GM12864 (cell line): ENCODE measurements around the gene RAD51AP2.
"Not testable (repeated sequence)": the region's sequence is repeated elsewhere in the genome, so short reads cannot be mapped to it uniquely, and the experiment has no call there.

Experiments
- DNase-seq: peaks from one replicate; pipeline ENCODE4 v3.0.0-alpha.2; 2011; ENCODE audit warnings: low read depth
- H3K4me3 ChIP-seq: 2 replicates; pipeline ENCODE4 v1.5.1; 2011; ENCODE audit warnings: mild to moderate bottlenecking, low read depth, low read length, control low read depth
- TF ChIP-seq, protein P1 (sequence below): IDR thresholded peaks from 2 replicates; pipeline ENCODE4 v1.5.1; 2011; ENCODE audit warnings: low read depth, mild to moderate bottlenecking, moderate library complexity, low read length, control low read depth, inconsistent platforms; ENCODE audit errors: missing control alignments

RAD51AP2 gene

GRCh38 chr2:17519486-17519885, 1.2 kb upstream of the RAD51AP2 start:
- TF ChIP-seq, protein P1, sequence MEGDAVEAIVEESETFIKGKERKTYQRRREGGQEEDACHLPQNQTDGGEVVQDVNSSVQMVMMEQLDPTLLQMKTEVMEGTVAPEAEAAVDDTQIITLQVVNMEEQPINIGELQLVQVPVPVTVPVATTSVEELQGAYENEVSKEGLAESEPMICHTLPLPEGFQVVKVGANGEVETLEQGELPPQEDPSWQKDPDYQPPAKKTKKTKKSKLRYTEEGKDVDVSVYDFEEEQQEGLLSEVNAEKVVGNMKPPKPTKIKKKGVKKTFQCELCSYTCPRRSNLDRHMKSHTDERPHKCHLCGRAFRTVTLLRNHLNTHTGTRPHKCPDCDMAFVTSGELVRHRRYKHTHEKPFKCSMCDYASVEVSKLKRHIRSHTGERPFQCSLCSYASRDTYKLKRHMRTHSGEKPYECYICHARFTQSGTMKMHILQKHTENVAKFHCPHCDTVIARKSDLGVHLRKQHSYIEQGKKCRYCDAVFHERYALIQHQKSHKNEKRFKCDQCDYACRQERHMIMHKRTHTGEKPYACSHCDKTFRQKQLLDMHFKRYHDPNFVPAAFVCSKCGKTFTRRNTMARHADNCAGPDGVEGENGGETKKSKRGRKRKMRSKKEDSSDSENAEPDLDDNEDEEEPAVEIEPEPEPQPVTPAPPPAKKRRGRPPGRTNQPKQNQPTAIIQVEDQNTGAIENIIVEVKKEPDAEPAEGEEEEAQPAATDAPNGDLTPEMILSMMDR = no peak
- DNase-seq = no peak
- H3K4me3 ChIP-seq = no peak overlapping the region

DNA sequence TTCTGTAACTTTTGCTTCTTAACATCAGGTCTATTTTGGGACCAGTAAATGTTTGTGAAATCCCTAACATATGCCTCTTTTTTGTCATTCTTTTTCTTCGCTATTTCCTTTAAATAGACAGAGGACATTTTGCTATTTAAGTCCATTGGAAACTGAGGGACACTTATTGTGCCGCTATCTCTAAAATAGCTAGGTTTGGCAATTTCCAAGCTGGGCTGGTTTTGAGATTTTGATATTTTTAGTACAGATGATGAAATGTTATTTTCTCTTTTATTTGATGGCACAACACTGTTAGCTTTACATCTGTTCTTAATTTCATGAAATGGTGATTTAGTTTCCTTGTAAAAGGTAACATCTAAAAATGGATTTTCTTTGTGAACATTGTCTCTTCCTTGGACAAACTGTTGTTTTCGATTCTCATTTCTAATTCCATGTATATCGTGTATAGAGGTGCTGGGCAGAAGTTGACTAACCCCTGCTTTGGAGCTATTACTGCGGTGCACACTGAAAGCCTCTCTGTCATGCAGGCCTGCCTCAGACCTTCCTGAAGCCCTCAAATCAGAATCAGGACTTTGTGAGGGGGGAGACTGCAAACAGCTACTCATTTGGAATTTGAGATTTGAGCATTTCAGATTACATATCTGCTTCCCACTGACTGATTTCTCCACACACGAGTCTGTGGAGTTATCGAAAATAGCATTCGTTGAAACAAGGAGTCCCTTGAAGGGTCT, 594 bp downstream of the RAD51AP2 start:
- TF ChIP-seq, protein P1 = no peak
- peak overlapping the region; percentile 65 for H3K4me3 ChIP-seq
- DNase-seq = no peak

DNA sequence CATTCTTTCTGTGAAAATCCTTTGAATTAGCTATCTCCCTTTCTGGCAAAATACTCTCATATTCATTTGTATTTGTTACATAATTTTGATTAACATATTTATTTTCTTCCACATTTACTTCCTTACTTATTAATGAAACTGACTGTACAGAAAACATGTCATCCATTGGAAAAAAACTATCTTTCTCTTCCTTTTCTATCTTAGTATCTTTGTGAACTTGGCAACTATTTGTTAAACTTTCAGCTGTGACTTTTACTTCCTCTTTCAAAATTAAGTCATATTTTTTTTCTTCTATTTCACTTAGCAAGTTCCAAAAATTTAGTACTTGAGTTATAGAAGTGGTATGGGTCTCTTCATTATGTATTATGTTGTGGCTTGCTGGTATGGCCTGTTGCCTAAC, 2.6 kb downstream of the RAD51AP2 start:
- no peak overlapping the region for H3K4me3 ChIP-seq
- TF ChIP-seq, protein P1 = no peak

GRCh38 chr2:17506736-17507616, 11.3 kb downstream of the RAD51AP2 start:
- DNase-seq = no peak
- TF ChIP-seq, protein P1 = no peak
- no peak overlapping the region for H3K4me3 ChIP-seq

More for the DNA sequence above, 2.6 kb downstream of the RAD51AP2 start:
- no peak for DNase-seq

- TF ChIP-seq, protein P1 = no peak
- DNase-seq = no peak
- no peak overlapping the region for H3K4me3 ChIP-seq
Observed at GRCh38 chr2:17497718-17498117, 20.5 kb downstream of the RAD51AP2 start.

DNA sequence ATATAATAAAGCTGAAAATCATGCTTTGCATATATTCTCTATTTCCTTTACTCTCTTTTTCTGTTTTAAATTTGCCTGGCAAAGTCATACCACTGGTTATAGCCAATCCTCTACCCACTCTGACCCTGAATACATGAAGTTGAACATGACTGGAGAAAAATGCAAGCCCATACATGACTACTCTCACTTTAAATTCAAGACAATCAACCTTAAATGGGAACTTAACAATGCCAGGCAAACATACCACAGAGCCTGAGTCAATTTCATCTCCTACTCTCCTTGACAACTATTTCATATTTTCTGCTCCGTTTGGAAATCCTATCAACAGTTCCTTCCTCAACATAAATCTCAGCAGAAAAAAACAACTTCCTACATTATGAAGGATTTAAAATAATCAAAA, 22.6 kb downstream of the RAD51AP2 start:
- TF ChIP-seq, protein P1 = no peak
- no peak overlapping the region for H3K4me3 ChIP-seq
- DNase-seq = no peak

DNA sequence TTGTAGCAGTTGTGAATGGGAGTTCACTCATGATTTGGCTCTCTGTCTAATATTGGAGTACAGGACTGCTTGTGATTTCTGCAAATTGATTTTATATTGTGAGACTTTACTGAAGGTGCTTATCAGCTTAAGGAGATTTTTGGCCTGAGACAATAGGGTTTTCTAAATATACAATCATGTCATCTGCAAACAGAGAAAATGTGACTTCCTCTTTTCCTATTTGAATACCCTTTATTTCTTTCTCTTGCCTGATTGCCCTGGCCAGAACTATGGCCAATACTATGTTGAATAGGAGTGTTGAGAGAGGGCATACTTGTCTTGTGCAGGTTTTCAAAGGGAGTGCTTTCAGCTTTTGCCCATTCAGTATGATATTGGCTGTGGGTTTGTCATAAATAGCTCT, 28.1 kb downstream of the RAD51AP2 start:
- not testable (repeated sequence) for H3K4me3 ChIP-seq, DNase-seq

- DNase-seq, H3K4me3 ChIP-seq: not testable (repeated sequence)
Observed at GRCh38 chr2:17488610-17489009, 29.6 kb downstream of the RAD51AP2 start.
